ENCODE results near the gene MCF2. TPM values are rescaled to one million over a fixed set of nuclear protein-coding genes. Genes with fewer than 3 reads are reported as not detected.
A peak's percentile ranks its signal among the peaks of the same experiment; 100 is the strongest.
"Not testable (repeated sequence)": the region's sequence is repeated elsewhere in the genome, so short reads cannot be mapped to it uniquely, and the experiment has no call there.

The MCF2 gene
- total RNA-seq, 1 donor from 2014 or later = 0.27 TPM

DNA sequence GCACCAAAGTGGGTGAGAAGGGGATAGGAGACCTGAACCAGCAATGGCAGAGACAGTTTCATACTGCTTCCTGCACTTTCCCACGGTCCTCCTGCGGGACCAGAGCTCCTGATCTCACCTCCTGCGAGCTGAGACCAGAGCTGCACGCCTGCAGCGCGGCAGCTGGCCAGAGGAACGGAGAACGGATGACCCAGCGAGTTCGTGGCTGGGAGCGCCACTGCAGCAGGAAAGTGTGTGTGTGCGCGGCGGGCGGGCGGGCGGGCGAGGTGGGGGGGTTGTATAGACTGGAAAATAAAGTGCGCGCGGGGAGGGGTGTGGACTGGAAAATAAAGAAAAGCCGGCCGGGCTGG lies 16.5 kb downstream of the MCF2 start:
- Histone ChIP-seq H3K4me3 (ENCODE audit: insufficient read depth, low read depth, low read length) (peak overlapping the region; percentile 42), H3K27ac (ENCODE audit: low read depth, low read length) (no peak overlapping the region), H3K79me2 (ENCODE audit: insufficient read depth, low read length) (no peaks in the 10 kb centered on the region), H3K4me2 (ENCODE audit: low read length) (peak overlapping the region; percentile 80), H3K36me3 (ENCODE audit: insufficient read depth, low read length) (no peaks in the 10 kb centered on the region), H2AFZ (ENCODE audit: low read depth, low read length) (no peak overlapping the region), H3K9ac (ENCODE audit: low read length) (no peak overlapping the region), H3K4me1 (ENCODE audit: insufficient read depth, low read length) (no peaks in the 10 kb centered on the region), H3K27me3 (ENCODE audit: insufficient read depth, low read length) (no peaks in the 10 kb centered on the region), H3K9me3 (ENCODE audit: insufficient read depth, low read depth, low read length) (no peaks in the 10 kb centered on the region), H4K20me1 (ENCODE audit: insufficient read depth, low read length) (no peaks in the 10 kb centered on the region)
- DNase-seq (ENCODE audit: low read depth) = no peak
- Mint-ChIP-seq H3K9me3 (ENCODE audit: unreplicated experiment) (no peaks in the 10 kb centered on the region), H3K27me3 (ENCODE audit: low read depth, unreplicated experiment) (peaks cover 21% of the 10 kb centered on the region), H3K4me1 (ENCODE audit: low read depth, unreplicated experiment) (no peaks in the 10 kb centered on the region), H3K36me3 (ENCODE audit: low read depth, unreplicated experiment) (no peaks in the 10 kb centered on the region), H3K27ac (ENCODE audit: unreplicated experiment) (no peak overlapping the region), H3K4me3 (ENCODE audit: unreplicated experiment) (peak overlapping the region; percentile 68)
- TF ChIP-seq, protein P1, sequence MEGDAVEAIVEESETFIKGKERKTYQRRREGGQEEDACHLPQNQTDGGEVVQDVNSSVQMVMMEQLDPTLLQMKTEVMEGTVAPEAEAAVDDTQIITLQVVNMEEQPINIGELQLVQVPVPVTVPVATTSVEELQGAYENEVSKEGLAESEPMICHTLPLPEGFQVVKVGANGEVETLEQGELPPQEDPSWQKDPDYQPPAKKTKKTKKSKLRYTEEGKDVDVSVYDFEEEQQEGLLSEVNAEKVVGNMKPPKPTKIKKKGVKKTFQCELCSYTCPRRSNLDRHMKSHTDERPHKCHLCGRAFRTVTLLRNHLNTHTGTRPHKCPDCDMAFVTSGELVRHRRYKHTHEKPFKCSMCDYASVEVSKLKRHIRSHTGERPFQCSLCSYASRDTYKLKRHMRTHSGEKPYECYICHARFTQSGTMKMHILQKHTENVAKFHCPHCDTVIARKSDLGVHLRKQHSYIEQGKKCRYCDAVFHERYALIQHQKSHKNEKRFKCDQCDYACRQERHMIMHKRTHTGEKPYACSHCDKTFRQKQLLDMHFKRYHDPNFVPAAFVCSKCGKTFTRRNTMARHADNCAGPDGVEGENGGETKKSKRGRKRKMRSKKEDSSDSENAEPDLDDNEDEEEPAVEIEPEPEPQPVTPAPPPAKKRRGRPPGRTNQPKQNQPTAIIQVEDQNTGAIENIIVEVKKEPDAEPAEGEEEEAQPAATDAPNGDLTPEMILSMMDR (IDR thresholded peaks at IDR 0.05; ENCODE audit: insufficient read depth, low read depth, low read length) = no peak
- no peak for TF ChIP-seq EZH2 (IDR thresholded peaks at IDR 0.05; ENCODE audit: insufficient read depth, low read length)
- FAIRE-seq = no peak

DNA sequence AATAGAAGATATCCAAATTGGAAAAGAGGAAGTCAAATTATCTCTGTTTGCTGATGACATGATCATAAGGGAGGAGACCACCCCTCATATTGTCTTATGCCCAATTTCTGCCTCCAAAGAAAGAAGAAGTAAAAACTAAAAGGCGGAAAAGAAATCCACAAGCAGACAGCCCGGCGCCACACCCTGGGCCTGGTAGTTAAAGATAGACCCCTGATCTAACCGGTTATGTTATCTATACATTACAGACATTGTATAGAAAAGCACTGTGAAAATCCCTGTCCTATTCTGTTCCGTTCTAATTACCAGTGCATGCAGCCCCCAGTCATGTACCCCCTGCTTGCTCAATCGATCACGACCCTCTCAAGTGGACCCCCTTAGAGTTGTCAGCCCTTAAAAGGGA lies 22.8 kb downstream of the MCF2 start:
- H3K79me2 ChIP-seq (ENCODE audit: insufficient read depth, low read length); H3K4me2 ChIP-seq (ENCODE audit: low read length); H3K4me3 Mint-ChIP-seq (ENCODE audit: unreplicated experiment); H3K27me3 Mint-ChIP-seq (ENCODE audit: low read depth, unreplicated experiment); H3K36me3 Mint-ChIP-seq (ENCODE audit: low read depth, unreplicated experiment); H3K4me3 ChIP-seq (ENCODE audit: insufficient read depth, low read depth, low read length); H2AFZ ChIP-seq (ENCODE audit: low read depth, low read length); H3K36me3 ChIP-seq (ENCODE audit: insufficient read depth, low read length); H3K4me1 ChIP-seq (ENCODE audit: insufficient read depth, low read length); DNase-seq (ENCODE audit: low read depth); H3K9ac ChIP-seq (ENCODE audit: low read length); H3K9me3 Mint-ChIP-seq (ENCODE audit: unreplicated experiment); H3K9me3 ChIP-seq (ENCODE audit: insufficient read depth, low read depth, low read length); H3K27me3 ChIP-seq (ENCODE audit: insufficient read depth, low read length); H3K4me1 Mint-ChIP-seq (ENCODE audit: low read depth, unreplicated experiment); H3K27ac ChIP-seq (ENCODE audit: low read depth, low read length); H4K20me1 ChIP-seq (ENCODE audit: insufficient read depth, low read length); FAIRE-seq; H3K27ac Mint-ChIP-seq (ENCODE audit: unreplicated experiment): not testable (repeated sequence)

DNA sequence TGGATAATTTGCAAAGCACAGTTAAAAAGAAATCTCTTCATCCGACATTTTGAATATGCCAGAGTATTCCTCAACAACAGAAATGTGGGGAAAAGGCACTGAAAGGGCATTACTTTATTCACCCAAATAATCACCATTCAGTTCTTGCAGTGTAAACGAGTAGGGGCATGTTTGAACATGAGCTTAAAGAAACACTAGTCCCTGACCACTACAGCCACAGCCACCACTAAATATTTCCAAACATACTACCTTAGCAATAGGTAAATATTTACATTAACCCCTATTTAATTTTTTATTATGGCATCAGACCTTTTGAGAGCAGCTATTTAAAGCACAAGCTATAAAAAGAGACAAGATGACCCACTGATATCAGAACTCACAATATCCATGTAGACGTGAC lies 27.6 kb downstream of the MCF2 start:
- peak; percentile 17 for FAIRE-seq
- H3K4me3 Mint-ChIP-seq (ENCODE audit: unreplicated experiment) = no peak overlapping the region

More for the DNA sequence above, 27.6 kb downstream of the MCF2 start:
- Histone ChIP-seq H3K27me3 (ENCODE audit: insufficient read depth, low read length) (no peaks in the 10 kb centered on the region), H3K4me2 (ENCODE audit: low read length) (no peak overlapping the region), H3K9ac (ENCODE audit: low read length) (no peak overlapping the region), H3K9me3 (ENCODE audit: insufficient read depth, low read depth, low read length) (no peaks in the 10 kb centered on the region), H3K79me2 (ENCODE audit: insufficient read depth, low read length) (no peaks in the 10 kb centered on the region), H3K27ac (ENCODE audit: low read depth, low read length) (no peak overlapping the region), H4K20me1 (ENCODE audit: insufficient read depth, low read length) (no peaks in the 10 kb centered on the region), H3K4me1 (ENCODE audit: insufficient read depth, low read length) (no peaks in the 10 kb centered on the region), H2AFZ (ENCODE audit: low read depth, low read length) (no peak overlapping the region), H3K36me3 (ENCODE audit: insufficient read depth, low read length) (no peaks in the 10 kb centered on the region), H3K4me3 (ENCODE audit: insufficient read depth, low read depth, low read length) (no peak overlapping the region)
- Mint-ChIP-seq H3K27ac (ENCODE audit: unreplicated experiment) (no peak overlapping the region), H3K4me1 (ENCODE audit: low read depth, unreplicated experiment) (no peaks in the 10 kb centered on the region), H3K27me3 (ENCODE audit: low read depth, unreplicated experiment) (no peaks in the 10 kb centered on the region), H3K9me3 (ENCODE audit: unreplicated experiment) (peaks cover 5% of the 10 kb centered on the region), H3K36me3 (ENCODE audit: low read depth, unreplicated experiment) (no peaks in the 10 kb centered on the region)
- no peak for DNase-seq (ENCODE audit: low read depth)
- TF ChIP-seq, protein P1 (IDR thresholded peaks at IDR 0.05; ENCODE audit: insufficient read depth, low read depth, low read length) = no peak
- no peak for TF ChIP-seq EZH2 (IDR thresholded peaks at IDR 0.05; ENCODE audit: insufficient read depth, low read length)

Data from astrocyte (in vitro differentiated cells and primary cell).